ENCODE measurements around the gene OMP. TPM values are rescaled to one million over a fixed set of nuclear protein-coding genes. Genes with fewer than 3 reads are reported as not detected.

The OMP gene
- total RNA-seq, 1 experiment from 2014 or later = 1.4 TPM

- Histone ChIP-seq H3K79me2 (ENCODE audit: low read depth) (no peaks in the 10 kb centered on the region), H4K20me1 (ENCODE audit: insufficient read depth) (no peaks in the 10 kb centered on the region), H3K9me3 (ENCODE audit: insufficient read depth, low read depth) (no peaks in the 10 kb centered on the region), H2AFZ (no peak overlapping the region), H3F3A (ENCODE audit: insufficient read depth, low read depth) (no peaks in the 10 kb centered on the region), H3K4me1 (replicated peaks; ENCODE audit: insufficient read depth) (no peaks in the 10 kb centered on the region), H3K27me3 (ENCODE audit: insufficient read depth, low read depth) (peaks cover 24% of the 10 kb centered on the region; the same call in 1 of the 2 replicates), H3K4me2 (no peak overlapping the region), H3K9me2 (ENCODE audit: insufficient read depth) (no peaks in the 10 kb centered on the region), H3K4me3 (no peak overlapping the region), H3K27ac (no peak overlapping the region), H3K36me3 (ENCODE audit: low read depth) (no peaks in the 10 kb centered on the region)
- intact Hi-C loops (cut with micrococcal nuclease; ENCODE audit: unreplicated experiment) = no loop called here
- no TSS peak for BruUV-seq (replicated peaks)
- TF ChIP-seq EZH2 (IDR thresholded peaks at IDR 0.05; ENCODE audit: low read depth) = no peak
- no peak for TF ChIP-seq CTCF (conservative IDR thresholded peaks at IDR 0.05)
- POLR2A ChIA-PET (ENCODE audit: unreplicated experiment) = no interaction called here
- CTCF ChIA-PET = no interaction called here
- DNase-seq = no peak
Observed at GRCh38 chr11:77142091-77142975, 39.7 kb downstream of the OMP start.

- Histone ChIP-seq H3K79me2 (ENCODE audit: low read depth) (no peaks in the 10 kb centered on the region), H3K4me1 (replicated peaks; ENCODE audit: insufficient read depth) (no peaks in the 10 kb centered on the region), H3K27me3 (ENCODE audit: insufficient read depth, low read depth) (peaks cover 26% of the 10 kb centered on the region; the same call in 1 of the 2 replicates), H2AFZ (no peak overlapping the region), H3K36me3 (ENCODE audit: low read depth) (no peaks in the 10 kb centered on the region), H3K4me2 (no peak overlapping the region), H3K27ac (no peak overlapping the region), H3K4me3 (no peak overlapping the region), H3K9me3 (ENCODE audit: insufficient read depth, low read depth) (no peaks in the 10 kb centered on the region), H3K9me2 (ENCODE audit: insufficient read depth) (no peaks in the 10 kb centered on the region), H3F3A (ENCODE audit: insufficient read depth, low read depth) (no peaks in the 10 kb centered on the region), H4K20me1 (ENCODE audit: insufficient read depth) (no peaks in the 10 kb centered on the region)
- no peak for TF ChIP-seq EZH2 (IDR thresholded peaks at IDR 0.05; ENCODE audit: low read depth)
- TF ChIP-seq CTCF (conservative IDR thresholded peaks at IDR 0.05) = no peak
- DNase-seq = no peak
- ChIA-PET CTCF (no interaction called here), POLR2A (ENCODE audit: unreplicated experiment) (no interaction called here)
- BruUV-seq (replicated peaks) = no TSS peak
- intact Hi-C loops (cut with micrococcal nuclease; ENCODE audit: unreplicated experiment) = no loop called here
Observed at GRCh38 chr11:77143405-77144020, 40.9 kb downstream of the OMP start.

- H3K9me2 ChIP-seq (ENCODE audit: insufficient read depth) = no peaks in the 10 kb centered on the region
- H4K20me1 ChIP-seq (ENCODE audit: insufficient read depth) = no peaks in the 10 kb centered on the region
- CTCF ChIA-PET = interaction anchor here (0.8 to 0.9 kb wide), 2 partner anchors 17 to 224 kb away, joined by 4 read pairs; partner anchors contain the start of gene MYO7A
- peaks cover 29% of the 10 kb centered on the region; the same call in 1 of the 2 replicates for H3K27me3 ChIP-seq (ENCODE audit: insufficient read depth, low read depth)
- H3K79me2 ChIP-seq (ENCODE audit: low read depth) = no peaks in the 10 kb centered on the region
- H3K27ac ChIP-seq = no peak overlapping the region
- no peak overlapping the region for H3K4me2 ChIP-seq
- TF ChIP-seq CTCF (conservative IDR thresholded peaks at IDR 0.05) = no peak
- TF ChIP-seq EZH2 (IDR thresholded peaks at IDR 0.05; ENCODE audit: low read depth) = no peak
- H2AFZ ChIP-seq = no peak overlapping the region
- no peaks in the 10 kb centered on the region for H3F3A ChIP-seq (ENCODE audit: insufficient read depth, low read depth)
- intact Hi-C loops (cut with micrococcal nuclease; ENCODE audit: unreplicated experiment) = no loop called here
- BruUV-seq (replicated peaks) = no TSS peak
- no peaks in the 10 kb centered on the region for H3K4me1 ChIP-seq (replicated peaks; ENCODE audit: insufficient read depth)
- H3K4me3 ChIP-seq = no peak overlapping the region
- POLR2A ChIA-PET (ENCODE audit: unreplicated experiment) = no interaction called here
- no peak for DNase-seq
- no peaks in the 10 kb centered on the region for H3K36me3 ChIP-seq (ENCODE audit: low read depth)
- no peaks in the 10 kb centered on the region for H3K9me3 ChIP-seq (ENCODE audit: insufficient read depth, low read depth)
Observed at GRCh38 chr11:77144196-77144856, 41.7 kb downstream of the OMP start.

All from PC-9 (cell line).